ENCODE results near the gene FSTL4.
A peak's percentile ranks its signal among the peaks of the same experiment; 100 is the strongest.

Gene FSTL4

GRCh38 chr5:133641683-133642082 lies 29.3 kb upstream of the FSTL4 start:
- Histone ChIP-seq H3K4me3 (ENCODE audit: extremely low read depth, insufficient read depth, low read length, poor library complexity, severe bottlenecking) (no peak overlapping the region), H3K9me3 (ENCODE audit: control insufficient read depth, low read length) (no peaks in the 10 kb centered on the region), H3K27ac (ENCODE audit: low read depth, low read length, severe bottlenecking) (no peak overlapping the region), H3K4me1 (ENCODE audit: control insufficient read depth, insufficient read depth, low read length, poor library complexity, severe bottlenecking) (no peaks in the 10 kb centered on the region), H3K36me3 (ENCODE audit: control insufficient read depth, insufficient read depth, low read length) (no peaks in the 10 kb centered on the region)

GRCh38 chr5:133639850-133640528 lies 27.6 kb upstream of the FSTL4 start:
- 71 to 94% methylated on average over 3 to 4 of the region's 4 CpGs for WGBS, 2 experiments (ENCODE audit: insufficient coverage in 2 of 2)
- Histone ChIP-seq H3K4me3 (ENCODE audit: extremely low read depth, insufficient read depth, low read length, poor library complexity, severe bottlenecking) (no peak overlapping the region), H3K27ac (ENCODE audit: low read depth, low read length, severe bottlenecking) (no peak overlapping the region), H3K9me3 (ENCODE audit: control insufficient read depth, low read length) (no peaks in the 10 kb centered on the region), H3K4me1 (ENCODE audit: control insufficient read depth, insufficient read depth, low read length, poor library complexity, severe bottlenecking) (peaks cover 5% of the 10 kb centered on the region), H3K36me3 (ENCODE audit: control insufficient read depth, insufficient read depth, low read length) (no peaks in the 10 kb centered on the region)

- peaks cover 9% of the 10 kb centered on the region for H3K4me1 ChIP-seq (ENCODE audit: control insufficient read depth, insufficient read depth, low read length, poor library complexity, severe bottlenecking)
- 69 to 81% methylated on average over 3 of the region's 4 CpGs for whole genome bisulfite sequencing, 2 experiments (ENCODE audit: insufficient coverage in 2 of 2)
Observed at GRCh38 chr5:133638436-133638835, 26.1 kb upstream of the FSTL4 start.

GRCh38 chr5:133637206-133637605 lies 24.9 kb upstream of the FSTL4 start:
- H3K4me1 ChIP-seq (ENCODE audit: control insufficient read depth, insufficient read depth, low read length, poor library complexity, severe bottlenecking): peaks cover 9% of the 10 kb centered on the region
- no peaks in the 10 kb centered on the region for H3K36me3 ChIP-seq (ENCODE audit: control insufficient read depth, insufficient read depth, low read length)
- WGBS, 2 experiments (ENCODE audit: insufficient coverage in 2 of 2): 69% methylated on average over 2 of the region's 2 CpGs; no CpG with 5 or more reads in 1 of the 2 experiments
- no peak overlapping the region for H3K27ac ChIP-seq (ENCODE audit: low read depth, low read length, severe bottlenecking)
- H3K9me3 ChIP-seq (ENCODE audit: control insufficient read depth, low read length): no peaks in the 10 kb centered on the region
- no peak overlapping the region for H3K4me3 ChIP-seq (ENCODE audit: extremely low read depth, insufficient read depth, low read length, poor library complexity, severe bottlenecking)

More at GRCh38 chr5:133638436-133638835, 26.1 kb upstream of the FSTL4 start:
- H3K4me3 ChIP-seq (ENCODE audit: extremely low read depth, insufficient read depth, low read length, poor library complexity, severe bottlenecking): no peak overlapping the region
- no peak overlapping the region for H3K27ac ChIP-seq (ENCODE audit: low read depth, low read length, severe bottlenecking)
- no peaks in the 10 kb centered on the region for H3K36me3 ChIP-seq (ENCODE audit: control insufficient read depth, insufficient read depth, low read length)
- H3K9me3 ChIP-seq (ENCODE audit: control insufficient read depth, low read length): no peaks in the 10 kb centered on the region

GRCh38 chr5:133635051-133635450 lies 22.7 kb upstream of the FSTL4 start:
- Histone ChIP-seq H3K9me3 (ENCODE audit: control insufficient read depth, low read length) (no peaks in the 10 kb centered on the region), H3K27ac (ENCODE audit: low read depth, low read length, severe bottlenecking) (no peak overlapping the region), H3K36me3 (ENCODE audit: control insufficient read depth, insufficient read depth, low read length) (no peaks in the 10 kb centered on the region), H3K4me3 (ENCODE audit: extremely low read depth, insufficient read depth, low read length, poor library complexity, severe bottlenecking) (no peak overlapping the region), H3K4me1 (ENCODE audit: control insufficient read depth, insufficient read depth, low read length, poor library complexity, severe bottlenecking) (peaks cover 9% of the 10 kb centered on the region)
- 100% methylated on average over 1 of the region's 1 CpG; no CpG with 5 or more reads in 1 of the 2 experiments for WGBS, 2 experiments (ENCODE audit: insufficient coverage in 2 of 2)

GRCh38 chr5:133627180-133627579 lies 14.8 kb upstream of the FSTL4 start:
- Histone ChIP-seq H3K4me3 (ENCODE audit: extremely low read depth, insufficient read depth, low read length, poor library complexity, severe bottlenecking) (no peak overlapping the region), H3K9me3 (ENCODE audit: control insufficient read depth, low read length) (no peaks in the 10 kb centered on the region), H3K27ac (ENCODE audit: low read depth, low read length, severe bottlenecking) (no peak overlapping the region), H3K36me3 (ENCODE audit: control insufficient read depth, insufficient read depth, low read length) (no peaks in the 10 kb centered on the region), H3K4me1 (ENCODE audit: control insufficient read depth, insufficient read depth, low read length, poor library complexity, severe bottlenecking) (no peaks in the 10 kb centered on the region)
- 40% methylated on average over 1 of the region's 1 CpG; no CpG with 5 or more reads in 1 of the 2 experiments for WGBS, 2 experiments (ENCODE audit: insufficient coverage in 2 of 2)

GRCh38 chr5:133624316-133624715 lies 12.0 kb upstream of the FSTL4 start:
- Histone ChIP-seq H3K36me3 (ENCODE audit: control insufficient read depth, insufficient read depth, low read length) (no peaks in the 10 kb centered on the region), H3K4me1 (ENCODE audit: control insufficient read depth, insufficient read depth, low read length, poor library complexity, severe bottlenecking) (no peaks in the 10 kb centered on the region), H3K27ac (ENCODE audit: low read depth, low read length, severe bottlenecking) (no peak overlapping the region), H3K4me3 (ENCODE audit: extremely low read depth, insufficient read depth, low read length, poor library complexity, severe bottlenecking) (no peak overlapping the region), H3K9me3 (ENCODE audit: control insufficient read depth, low read length) (no peaks in the 10 kb centered on the region)
- no CpG with 5 or more reads among the region's 3 CpGs for WGBS, 2 experiments (ENCODE audit: insufficient coverage in 2 of 2)

- Histone ChIP-seq H3K4me1 (ENCODE audit: control insufficient read depth, insufficient read depth, low read length, poor library complexity, severe bottlenecking) (no peaks in the 10 kb centered on the region), H3K9me3 (ENCODE audit: control insufficient read depth, low read length) (no peaks in the 10 kb centered on the region), H3K4me3 (ENCODE audit: extremely low read depth, insufficient read depth, low read length, poor library complexity, severe bottlenecking) (no peak overlapping the region), H3K27ac (ENCODE audit: low read depth, low read length, severe bottlenecking) (no peak overlapping the region), H3K36me3 (ENCODE audit: control insufficient read depth, insufficient read depth, low read length) (no peaks in the 10 kb centered on the region)
- WGBS, 2 experiments (ENCODE audit: insufficient coverage in 2 of 2): 100% methylated on average over 1 of the region's 1 CpG
Observed at GRCh38 chr5:133618141-133618540, 5.8 kb upstream of the FSTL4 start.

GRCh38 chr5:133613743-133614142 lies 1.4 kb upstream of the FSTL4 start:
- 80 to 83% methylated on average over 1 to 2 of the region's 2 CpGs for WGBS, 2 experiments (ENCODE audit: insufficient coverage in 2 of 2)
- Histone ChIP-seq H3K4me1 (ENCODE audit: control insufficient read depth, insufficient read depth, low read length, poor library complexity, severe bottlenecking) (no peaks in the 10 kb centered on the region), H3K9me3 (ENCODE audit: control insufficient read depth, low read length) (no peaks in the 10 kb centered on the region), H3K4me3 (ENCODE audit: extremely low read depth, insufficient read depth, low read length, poor library complexity, severe bottlenecking) (no peak overlapping the region), H3K27ac (ENCODE audit: low read depth, low read length, severe bottlenecking) (no peak overlapping the region), H3K36me3 (ENCODE audit: control insufficient read depth, insufficient read depth, low read length) (no peaks in the 10 kb centered on the region)

- 80 to 85% methylated on average over 4 of the region's 5 CpGs for WGBS, 2 experiments (ENCODE audit: insufficient coverage in 2 of 2)
- Histone ChIP-seq H3K27ac (ENCODE audit: low read depth, low read length, severe bottlenecking) (no peak overlapping the region), H3K9me3 (ENCODE audit: control insufficient read depth, low read length) (no peaks in the 10 kb centered on the region), H3K4me3 (ENCODE audit: extremely low read depth, insufficient read depth, low read length, poor library complexity, severe bottlenecking) (no peak overlapping the region), H3K36me3 (ENCODE audit: control insufficient read depth, insufficient read depth, low read length) (no peaks in the 10 kb centered on the region), H3K4me1 (ENCODE audit: control insufficient read depth, insufficient read depth, low read length, poor library complexity, severe bottlenecking) (no peaks in the 10 kb centered on the region)
Observed at GRCh38 chr5:133613184-133613583, 843 bp upstream of the FSTL4 start.

- 0 to 2% methylated on average over 68 to 86 of the region's 91 CpGs for WGBS, 2 experiments (ENCODE audit: insufficient coverage in 2 of 2)
- no peak overlapping the region for H3K27ac ChIP-seq (ENCODE audit: low read depth, low read length, severe bottlenecking)
- no peaks in the 10 kb centered on the region for H3K9me3 ChIP-seq (ENCODE audit: control insufficient read depth, low read length)
- H3K36me3 ChIP-seq (ENCODE audit: control insufficient read depth, insufficient read depth, low read length): no peaks in the 10 kb centered on the region
- H3K4me3 ChIP-seq (ENCODE audit: extremely low read depth, insufficient read depth, low read length, poor library complexity, severe bottlenecking): peak overlapping the region; percentile 24
- H3K4me1 ChIP-seq (ENCODE audit: control insufficient read depth, insufficient read depth, low read length, poor library complexity, severe bottlenecking): peaks cover 6% of the 10 kb centered on the region
Observed at GRCh38 chr5:133611357-133612248, 738 bp downstream of the FSTL4 start.
